GOT3 (cell line): ENCODE measurements around the gene ALS2CL.

ENCODE experiments used
- DNase-seq: peaks from one replicate; lab custom pipeline; 2025; ENCODE audit warnings: mixed read lengths; lab: John Stamatoyannopoulos, UW

ALS2CL gene

DNA sequence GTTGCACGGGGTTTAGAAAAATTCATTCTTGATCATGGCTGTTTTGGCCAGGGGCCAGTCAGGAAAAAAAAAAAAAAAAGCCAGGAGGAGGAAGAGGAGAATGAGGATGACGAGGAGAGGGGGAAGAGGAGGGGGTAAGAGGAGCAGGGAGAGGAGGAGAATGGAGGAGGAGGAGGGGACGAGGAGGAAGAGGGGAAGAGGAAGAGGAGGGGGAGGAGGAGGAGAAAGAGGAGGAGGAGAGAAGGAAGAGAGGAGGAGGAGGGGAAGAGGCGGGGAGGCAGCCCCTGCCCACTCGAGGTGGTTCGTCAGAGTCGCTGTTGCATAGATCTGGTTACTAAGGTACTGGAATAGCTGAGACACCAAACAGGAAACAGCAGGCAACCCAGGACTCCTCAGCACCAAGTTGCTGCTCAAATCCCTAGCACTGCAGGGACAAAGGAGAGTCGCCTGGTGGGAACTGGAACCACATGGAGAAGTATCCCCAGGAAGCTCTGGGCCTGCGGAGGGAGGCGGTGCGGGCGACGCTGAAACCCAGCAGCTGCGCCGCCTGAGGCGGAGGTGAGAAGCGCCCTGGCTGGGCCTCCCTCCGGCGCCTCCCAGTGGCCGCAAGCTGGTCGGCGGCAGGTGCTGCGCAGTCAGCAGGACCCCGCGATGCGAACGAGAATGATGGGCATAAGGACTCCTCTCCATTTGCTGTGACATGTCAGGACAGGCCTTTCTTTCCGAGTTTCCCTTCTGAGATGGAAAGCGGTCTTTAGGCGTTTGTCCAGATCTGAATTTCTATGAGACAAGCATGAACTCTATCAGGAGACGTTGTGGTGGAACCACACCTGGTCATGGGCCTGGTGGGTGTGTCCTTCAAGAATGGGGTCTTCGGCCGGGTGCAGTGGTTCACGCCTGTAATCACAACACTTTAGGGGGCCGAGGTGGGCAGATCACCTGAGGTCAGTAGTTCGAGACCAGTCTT lies 63.6 kb downstream of the ALS2CL start:
- no peak for DNase-seq

DNA sequence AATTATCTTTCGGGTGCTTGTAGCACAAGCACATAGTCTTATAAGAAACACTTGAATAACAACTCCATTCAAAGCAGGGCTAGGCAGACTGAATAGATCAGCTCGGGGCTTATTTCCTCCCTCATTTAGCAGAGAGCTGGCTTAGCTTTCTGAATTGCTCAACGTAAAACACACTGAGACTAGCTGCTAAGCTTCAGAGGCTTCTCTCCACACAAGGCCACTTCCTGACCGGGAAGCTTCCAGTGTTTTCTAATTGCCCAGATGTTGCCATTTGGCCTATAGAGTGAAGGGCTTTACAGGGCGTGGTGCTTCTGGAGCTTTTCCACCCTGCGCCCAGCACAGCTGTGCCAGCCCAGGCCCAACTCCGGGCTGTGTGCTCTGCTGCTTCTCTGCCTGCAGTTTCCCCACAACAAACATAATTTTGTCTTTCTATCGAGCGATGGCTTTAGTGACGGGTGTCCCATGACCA lies 64.5 kb downstream of the ALS2CL start:
- DNase-seq = no peak

DNA sequence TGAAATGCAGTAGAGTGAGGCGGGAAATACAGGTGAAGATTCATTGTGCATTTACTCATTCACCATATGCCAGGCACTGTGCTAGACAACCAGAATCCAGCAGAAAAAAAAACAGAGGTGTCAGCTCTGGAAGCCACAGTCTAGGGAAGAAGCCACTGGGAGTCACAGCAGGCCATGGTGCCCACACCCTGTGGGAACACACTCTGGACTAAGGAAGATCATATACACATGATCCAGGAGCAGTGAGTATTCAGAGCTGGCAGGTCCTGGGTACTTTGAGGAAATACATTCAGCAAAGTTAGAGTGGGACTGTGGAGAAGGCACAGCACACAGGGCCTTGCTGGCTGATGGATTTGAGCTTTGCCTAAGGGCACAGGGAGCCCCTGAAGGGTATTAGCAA lies 66.4 kb downstream of the ALS2CL start:
- no peak for DNase-seq

GRCh38 chr3:46626039-46626438 lies 67.4 kb downstream of the ALS2CL start:
- no peak for DNase-seq

DNA sequence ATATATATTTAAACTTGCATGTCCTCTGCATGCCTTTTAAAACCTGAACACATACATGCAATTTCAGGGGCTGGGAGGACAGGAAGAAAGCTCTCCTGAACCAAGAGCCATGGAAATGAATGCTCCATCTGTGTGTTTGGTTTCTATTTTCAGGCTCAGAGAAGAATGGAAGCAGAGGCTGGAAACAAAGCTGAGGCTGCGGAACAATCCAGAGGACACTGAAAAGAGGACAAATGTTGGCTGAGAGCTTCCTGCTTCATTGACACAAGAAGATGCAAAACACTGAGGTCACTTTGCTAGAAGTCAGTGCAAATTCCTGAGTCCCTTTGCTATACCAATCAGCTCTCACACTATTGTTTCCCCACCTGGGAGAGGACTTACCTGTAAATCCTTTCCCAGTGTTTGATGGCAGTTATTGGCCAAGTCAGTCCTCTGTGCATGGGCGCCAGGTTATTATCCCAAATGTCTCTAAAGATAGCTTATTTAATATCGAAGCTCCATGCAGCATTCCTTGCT lies 68.4 kb downstream of the ALS2CL start:
- DNase-seq = no peak

DNA sequence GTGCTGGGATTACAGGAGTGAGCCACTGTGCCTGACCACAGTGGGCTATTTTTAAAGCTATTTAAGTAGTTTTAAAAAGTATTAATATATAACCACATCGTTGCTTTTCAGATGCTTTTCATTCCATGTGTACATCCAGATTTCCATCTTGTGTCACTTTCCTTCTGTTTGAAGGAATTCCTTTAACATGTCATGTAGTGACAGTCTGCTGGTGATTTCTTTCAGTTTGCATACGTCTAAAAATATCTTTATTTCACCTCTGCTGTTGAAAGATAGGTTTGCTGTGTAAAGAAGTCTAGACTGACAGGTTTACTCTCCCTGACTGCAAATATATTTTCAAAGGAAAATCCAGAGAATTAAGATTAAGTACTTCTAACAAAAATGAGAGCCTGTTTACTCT lies 68.9 kb downstream of the ALS2CL start:
- DNase-seq = no peak

DNA sequence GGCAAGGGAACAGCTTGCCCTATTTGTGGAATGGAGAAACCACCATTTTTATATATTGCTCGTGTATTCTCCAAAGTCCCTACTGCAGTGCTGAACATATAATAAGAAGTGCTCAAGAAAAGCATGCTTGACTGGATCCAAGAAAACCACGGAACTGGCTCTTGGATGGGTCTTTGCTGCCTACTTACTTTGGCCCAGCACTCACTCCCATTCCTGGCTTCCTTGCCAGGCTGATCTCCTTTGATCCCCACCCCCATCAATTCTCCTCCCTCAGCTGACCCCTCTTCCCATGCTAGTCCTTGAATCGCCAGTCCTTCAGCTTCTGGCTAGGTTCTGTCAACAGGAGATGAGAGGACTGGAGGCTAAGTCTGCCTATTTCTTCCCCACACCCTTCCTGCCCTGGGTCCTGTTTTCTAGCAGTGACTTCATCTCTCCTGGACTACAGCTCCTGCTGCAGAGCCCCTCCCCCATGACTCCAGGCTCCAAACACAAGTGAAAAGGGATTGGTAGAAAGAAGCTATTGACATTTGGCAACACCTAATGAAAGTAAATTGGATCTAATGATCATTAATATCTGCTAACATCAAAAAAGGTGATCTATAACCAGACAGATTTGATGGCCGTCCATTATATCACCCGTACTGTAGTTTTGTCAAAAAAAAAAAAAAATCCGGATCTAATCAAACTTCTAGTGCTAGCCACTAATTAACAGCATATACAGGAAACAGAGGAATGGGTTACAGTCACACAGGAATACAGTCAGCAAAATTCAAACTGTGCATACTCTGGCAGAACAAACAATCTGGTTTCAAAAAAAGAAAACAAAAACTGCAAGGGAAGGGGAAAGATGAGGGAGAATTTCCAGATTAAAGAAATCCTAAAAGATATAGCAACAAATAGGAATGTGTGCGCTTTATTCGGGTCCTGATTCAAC lies 73.4 kb downstream of the ALS2CL start:
- no peak for DNase-seq
